Middle frontal gyrus (tissue), 1 donor: Measurements from ENCODE around the gene NOP16.

Source experiments
- DNase-seq: peaks from one replicate; pipeline ENCODE4 v3.0.0-alpha.2; 2015; ENCODE audit warnings: low spot score; ENCODE audit errors: extremely low spot score

Gene NOP16

DNA sequence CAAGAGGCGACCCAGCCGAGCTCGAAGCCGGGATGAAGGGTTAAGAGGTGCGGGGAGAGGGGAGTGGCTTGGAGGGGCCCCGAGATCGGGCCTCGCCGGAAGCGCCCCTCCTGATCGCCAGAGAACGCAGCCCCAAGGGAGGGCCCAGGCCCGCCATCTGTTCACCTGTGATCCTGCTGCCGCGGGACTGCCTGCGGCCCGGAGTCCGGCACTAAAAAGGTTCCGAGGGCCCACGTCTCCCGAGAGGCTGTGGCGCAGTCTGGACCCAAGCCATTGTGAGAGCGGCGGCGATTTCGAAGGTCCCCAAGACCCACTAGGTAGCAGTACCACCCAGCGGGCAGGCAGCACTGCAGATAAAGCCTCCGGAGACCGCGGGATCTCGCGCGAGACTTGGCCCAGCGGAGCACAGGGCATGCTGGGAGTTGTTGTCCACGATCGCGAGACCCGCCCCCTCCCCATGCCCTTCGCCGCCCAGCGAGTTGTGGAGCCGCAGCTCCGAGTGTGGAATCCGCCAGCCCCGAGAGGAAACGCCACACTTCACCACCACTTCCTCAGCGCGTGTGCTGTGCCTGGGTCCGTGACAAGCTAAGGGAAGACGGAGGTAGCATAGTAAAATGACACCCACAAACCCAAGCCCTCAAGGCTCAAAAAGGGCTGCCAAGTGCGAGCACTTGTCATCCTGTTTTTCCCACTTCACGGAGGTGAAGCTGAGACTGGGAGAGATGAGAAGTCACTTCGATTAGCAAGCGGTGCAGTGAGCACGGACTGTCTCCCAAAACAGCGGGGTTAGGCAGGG, 26.8 kb downstream of the NOP16 start, which contains the start of gene KIAA1191:
Gene KIAA1191 (minus strand): TSS at position 328 of the 796 bp plus-strand sequence. CDS start 2,256 bp downstream, outside the sequence.
- DNase-seq = peak; percentile 84

DNA sequence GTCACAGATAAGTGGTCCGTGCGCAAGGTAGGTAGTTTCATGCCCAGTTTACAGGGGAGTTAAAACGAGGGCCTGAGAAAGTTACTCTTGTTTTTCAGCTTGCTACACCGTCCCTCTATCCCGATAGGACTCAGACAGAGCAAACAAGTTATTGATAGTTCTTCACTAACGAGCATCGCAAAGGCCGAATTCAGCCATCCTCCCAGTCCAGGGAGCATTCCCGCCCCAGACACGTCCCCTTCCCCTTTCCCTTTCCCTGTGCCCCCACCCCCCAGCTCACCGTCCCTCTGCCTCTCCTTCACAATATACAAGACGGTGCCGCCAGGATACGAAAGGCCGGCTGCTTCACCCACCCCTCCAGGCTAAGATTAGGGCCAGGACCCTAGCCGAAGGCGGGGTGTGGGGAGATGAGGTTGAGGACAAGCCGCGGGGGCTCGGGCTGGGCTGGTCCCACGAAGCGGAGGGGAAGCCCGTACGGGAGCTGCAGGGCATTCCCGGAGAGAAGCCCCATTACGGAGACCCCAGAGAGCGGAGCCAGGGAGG, 27.4 kb downstream of the NOP16 start:
- no peak for DNase-seq

DNA sequence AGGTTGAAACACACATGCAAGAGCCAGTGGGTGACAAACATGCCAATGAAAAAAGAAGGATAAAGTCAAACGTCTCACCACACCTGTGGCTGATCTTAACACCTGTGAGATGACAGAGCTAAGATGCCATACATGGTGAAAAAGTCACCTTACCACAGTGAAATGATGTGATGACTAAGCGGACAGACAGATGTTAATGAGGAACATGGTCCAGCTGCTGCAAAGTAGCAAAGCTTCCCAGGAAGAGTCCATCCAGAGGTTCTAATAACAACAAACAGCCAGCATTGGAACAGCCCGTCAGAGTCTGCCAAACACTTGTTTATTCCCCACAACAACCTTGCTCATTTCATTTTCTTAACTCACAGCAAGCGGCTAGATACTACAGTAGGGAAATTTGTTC, 28.7 kb downstream of the NOP16 start:
- DNase-seq = no peak

DNA sequence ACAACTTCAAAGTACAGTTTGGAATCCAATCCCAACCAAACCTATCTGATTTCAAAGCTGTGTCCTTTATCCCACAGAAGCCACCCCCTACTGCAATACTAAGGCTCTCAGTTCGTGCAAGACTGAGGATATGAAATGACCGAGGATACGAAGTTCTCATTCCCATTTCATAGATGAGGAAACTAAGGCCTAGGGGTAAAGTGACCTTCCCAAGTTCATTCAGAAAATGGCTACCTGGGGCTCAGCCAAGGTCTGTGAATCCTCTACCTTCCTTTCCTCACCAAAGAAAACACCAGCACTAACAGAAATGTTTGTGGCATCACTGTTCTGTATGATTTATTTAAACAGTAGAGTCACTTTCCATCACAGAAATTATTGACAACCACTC, 32.2 kb downstream of the NOP16 start:
- no peak for DNase-seq

DNA sequence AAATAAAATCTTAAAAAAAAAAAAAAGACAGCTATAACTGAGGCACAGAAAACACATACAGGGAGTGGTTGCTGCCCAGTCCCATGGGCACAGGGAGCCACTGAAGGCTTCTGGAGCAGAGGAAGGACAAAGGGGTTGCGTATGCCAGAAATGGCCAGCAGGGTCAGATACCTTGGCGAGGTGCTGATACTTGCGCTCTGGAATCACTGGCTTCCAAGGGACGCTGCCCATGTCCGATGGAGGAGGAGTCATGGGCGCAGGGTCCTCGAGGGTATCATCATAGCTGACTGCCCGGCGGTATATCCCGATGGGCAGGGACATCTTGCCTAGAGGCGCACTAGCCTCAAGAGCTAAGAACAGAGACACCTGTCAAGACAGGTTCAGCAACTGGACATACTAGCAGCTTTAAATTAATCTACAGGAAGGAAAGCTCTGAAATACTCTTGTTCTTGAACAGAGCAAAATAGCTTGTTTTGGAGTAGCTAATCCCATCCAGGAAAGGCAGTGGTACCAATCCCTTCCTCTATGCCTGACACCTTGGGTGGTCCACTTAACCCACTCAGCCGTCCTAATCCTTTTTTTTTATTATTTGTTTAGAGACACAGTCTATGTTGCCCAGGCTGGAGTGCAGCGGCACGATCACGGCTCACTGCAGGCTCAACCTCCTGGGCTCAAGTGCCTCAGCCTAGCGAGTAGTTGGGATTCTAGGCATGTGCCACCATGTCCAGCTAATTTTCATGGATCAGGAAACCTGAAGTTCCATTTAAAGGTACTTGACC, 32.8 kb downstream of the NOP16 start:
- no peak for DNase-seq

DNA sequence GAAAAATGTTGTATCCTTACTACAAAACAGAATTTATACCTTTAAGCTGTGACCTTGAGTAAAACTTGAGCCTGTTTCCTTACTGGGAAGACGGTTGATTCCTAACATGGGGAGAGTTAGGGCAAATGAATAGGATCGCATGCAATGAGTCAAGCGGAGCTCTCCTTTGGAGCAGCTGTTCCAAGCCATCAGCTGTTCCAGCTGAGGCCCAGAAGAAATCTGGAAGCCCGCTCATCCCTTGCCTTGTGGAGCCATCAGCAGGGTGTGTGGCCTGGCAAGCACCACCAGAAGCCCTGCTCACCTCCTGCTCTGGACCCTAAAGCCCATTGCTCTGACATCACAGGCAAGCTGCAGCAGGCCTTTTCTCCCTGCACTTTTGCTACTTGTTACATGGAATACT, 34.9 kb downstream of the NOP16 start:
- no peak for DNase-seq

DNA sequence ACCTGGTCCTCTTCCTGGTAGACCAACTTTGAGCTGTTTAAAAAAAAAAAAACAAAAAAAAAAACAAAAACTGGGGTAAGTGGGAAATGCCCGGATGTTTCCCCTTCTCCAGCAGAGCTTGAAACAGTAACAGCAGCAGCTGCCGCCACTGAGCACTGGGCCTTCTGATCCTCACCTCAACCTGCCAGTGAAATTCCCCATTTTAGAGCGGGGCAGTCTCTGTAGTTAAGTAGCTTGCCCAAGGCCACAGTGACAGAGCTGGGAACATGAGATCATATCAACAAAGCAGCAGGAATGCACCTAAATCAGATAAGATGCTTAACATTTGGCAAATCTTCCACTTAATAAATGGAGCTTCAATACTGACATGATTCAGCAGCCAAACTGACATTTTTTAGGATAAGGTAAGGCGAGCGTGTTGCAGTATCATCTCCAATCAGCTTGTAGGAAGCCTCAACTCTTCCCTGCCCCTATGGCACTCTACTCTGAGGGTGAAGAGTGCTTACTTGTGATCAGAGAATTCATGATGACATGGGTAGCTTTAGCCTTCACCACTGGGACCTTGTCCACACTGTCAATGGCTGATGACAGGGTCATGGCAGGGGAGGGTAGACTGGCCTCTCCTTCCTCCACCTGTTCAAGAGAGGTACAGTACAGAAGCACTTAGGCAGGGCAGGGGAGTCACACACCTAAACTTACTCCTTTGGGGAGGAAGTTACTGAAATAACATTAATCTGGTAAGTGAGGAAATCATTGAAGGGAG, 36.1 kb downstream of the NOP16 start:
- no peak for DNase-seq

DNA sequence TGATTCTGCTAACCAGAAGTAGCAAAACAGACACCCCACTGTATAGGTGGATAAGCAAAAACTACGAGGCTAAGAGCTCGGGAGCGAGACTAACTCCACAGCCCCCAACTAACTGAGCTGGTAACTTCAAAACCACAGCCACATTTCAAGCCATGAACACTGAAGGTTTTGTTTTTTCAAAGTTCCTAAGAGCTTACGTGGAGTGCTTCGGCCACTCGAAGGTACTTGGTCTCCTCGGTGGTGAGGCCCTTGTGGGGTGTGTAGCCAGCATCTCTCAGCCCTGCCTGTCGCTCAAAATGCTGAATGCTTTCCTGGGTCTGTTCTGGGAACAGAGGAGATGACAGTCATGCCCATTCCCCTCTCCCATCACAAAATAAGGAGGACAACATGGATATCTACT, 38.0 kb downstream of the NOP16 start:
- DNase-seq = no peak

DNA sequence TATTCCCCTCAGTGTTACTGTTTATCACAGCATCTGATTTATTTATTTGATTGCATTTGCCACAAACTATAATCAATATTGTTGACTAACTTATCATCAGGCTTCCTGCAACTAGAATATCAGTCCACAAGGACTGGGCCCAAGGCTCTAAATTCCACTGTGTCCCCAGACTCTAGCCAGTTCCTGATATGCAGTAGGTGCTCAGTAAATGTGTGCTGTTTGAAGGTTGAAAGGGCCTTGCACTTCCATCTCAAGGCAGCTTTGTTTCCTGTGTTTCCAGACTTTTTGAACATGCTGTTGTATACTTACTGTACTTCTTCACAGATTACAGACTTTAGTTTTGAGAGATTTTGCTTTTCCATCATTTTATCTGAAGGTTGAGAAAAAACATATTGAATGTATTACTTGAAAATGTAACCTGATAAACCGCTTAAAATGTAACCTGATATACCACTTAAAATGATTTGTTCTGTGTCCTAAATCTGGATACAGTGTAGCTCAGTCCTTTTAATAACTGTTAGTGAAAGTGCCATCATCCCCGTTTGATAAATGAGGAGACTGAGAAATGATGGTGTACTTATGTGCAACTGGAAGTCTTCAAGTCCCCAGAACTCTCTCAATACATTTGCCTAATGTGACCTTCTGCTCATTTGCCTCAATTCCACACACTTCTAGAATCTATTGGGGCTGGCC, 45.5 kb downstream of the NOP16 start:
- DNase-seq = no peak

DNA sequence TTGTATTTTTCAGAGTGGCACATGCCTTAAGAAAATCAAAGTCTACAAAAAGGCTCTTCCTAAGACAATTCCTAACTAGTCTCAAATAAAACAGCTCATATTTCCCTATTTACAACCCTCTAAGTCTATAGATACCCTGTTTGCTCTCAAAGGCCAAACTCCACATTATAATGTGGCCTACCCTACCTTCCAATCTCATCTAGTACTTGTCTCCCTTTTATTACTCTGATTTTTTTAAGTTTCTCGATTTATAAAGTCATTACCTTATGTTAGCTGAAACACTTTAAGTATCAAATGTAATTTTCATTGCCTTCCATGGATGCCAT, 46.3 kb downstream of the NOP16 start:
- DNase-seq = no peak

DNA sequence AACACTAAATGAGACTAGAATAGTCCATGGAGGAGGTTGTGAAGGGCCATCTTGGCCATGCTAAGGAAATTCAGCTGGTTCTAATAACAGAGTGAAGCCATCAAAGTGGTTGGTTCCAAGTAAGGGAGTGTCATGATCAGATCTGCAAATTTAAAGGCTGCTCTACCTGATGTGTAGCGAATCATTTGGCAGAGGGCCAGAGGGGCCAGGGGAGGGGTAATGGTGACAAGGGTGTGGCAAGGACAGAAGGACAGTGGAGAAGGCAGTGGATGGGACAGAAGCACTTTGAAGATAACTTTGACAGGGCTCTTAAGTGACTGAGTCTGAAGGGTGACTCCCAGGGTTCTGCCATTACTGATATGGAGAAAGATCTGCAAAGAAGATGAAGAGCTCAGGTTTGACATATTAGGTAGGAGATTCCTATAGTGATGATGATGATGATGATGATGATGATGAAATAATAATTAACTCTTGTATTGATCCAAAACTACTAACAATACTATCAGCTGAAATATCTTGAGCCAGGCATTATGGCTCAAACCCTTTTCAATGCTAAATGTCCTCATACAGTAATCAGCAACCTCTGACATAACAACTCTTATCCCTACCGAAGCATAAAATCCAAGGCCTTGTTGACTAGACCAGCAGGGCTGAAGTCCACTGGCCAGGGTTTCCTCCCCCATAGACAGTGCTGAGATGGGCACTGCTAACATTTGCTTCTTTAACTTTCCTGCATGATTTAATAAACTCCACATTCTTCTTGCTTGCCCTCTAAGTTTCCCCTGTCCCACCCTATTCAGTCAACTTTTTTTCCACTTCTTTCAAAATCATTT, 46.9 kb downstream of the NOP16 start:
- no peak for DNase-seq

DNA sequence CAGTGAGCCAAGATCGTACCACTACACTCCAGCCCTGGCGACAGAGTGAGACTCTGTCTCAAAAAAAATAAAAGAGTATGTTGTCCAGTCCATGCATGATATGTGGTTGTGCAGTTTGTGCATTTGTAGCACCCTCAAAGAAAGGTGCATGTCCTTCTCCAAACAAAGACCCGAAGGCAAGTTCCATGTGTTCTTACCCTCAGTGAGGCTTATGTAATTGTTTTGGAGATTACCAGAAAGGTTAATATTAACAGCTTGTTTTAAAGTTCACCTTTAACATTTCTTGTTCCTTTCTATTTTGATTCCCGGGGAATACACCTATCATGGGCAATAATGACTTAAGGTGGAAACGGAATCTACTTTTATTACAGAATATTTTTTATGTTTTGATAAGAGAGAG, 49.1 kb downstream of the NOP16 start:
- DNase-seq = no peak

DNA sequence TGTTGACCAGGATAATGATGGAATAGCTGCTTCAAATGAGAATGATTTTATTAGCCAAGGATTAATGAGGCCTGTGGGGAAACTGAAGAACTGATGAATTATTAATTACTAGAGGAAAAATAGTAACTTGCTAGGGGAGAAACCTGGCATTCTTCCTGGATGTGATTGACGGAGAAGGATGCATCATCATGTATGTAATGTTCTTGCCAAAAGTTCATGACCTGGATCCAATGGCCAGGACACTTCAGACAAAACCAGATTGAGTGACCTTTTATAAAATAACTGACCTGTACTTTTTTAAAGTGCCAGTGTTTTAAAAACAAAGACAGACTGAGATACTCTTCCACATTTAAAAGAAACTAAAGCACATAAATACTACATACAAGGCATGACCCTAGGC, 50.5 kb downstream of the NOP16 start:
- no peak for DNase-seq

DNA sequence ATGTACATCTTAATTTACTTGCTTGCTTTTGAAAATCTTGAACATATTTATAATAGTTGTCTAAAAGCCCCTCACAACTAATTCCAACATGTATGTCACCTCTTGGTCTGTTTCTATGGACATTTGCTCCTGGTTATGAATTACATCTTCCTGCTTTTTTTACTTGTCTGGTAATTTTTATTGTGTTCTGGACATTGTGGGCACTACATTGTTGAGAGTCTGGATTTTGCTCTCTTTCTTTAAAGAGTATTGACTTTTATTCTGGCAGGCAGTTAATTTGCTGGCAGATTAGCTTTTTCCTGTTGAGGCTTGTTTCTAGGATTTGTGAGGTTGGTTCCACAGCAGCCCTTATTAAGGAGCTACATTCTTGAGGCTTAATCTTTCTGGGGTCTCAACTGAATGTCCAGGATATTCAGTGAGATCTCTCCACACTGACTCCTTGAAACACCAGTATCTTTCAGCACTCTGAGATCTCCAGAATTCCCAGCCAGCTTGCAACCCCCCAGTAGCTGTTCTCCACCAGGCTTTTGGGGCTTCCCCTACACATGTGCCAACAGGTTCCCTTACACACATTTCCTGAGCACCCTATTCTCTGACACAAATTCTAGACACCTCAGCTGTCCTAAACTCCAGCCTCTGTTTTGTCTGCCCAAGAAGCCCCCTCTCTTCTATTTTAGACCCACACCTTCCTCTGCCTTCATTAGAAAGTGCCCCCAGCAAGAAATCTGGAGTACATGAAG, 54.2 kb downstream of the NOP16 start:
- no peak for DNase-seq
